HEK293 (cell line): ENCODE measurements around the gene S100A14.
"Not testable (repeated sequence)": the region's sequence is repeated elsewhere in the genome, so short reads cannot be mapped to it uniquely, and the experiment has no call there.

Experiments used
- CTCF ChIA-PET: fragments of 350-600 bp; formaldehyde crosslinking; extraction: SDS; loops from one replicate; lab custom pipeline; 2021; ENCODE audit warnings: antibody characterized with exemption; lab: Yijun Ruan, JAX
- POLR2A ChIA-PET: fragments of 300-600 bp; formaldehyde crosslinking; extraction: SDS; loops from one replicate; lab custom pipeline; 2020; ENCODE audit warnings: antibody characterized with exemption, inconsistent platforms; lab: Yijun Ruan, JAX
- H3K27ac ChIP-seq: fragments of 200-500 bp; sonication (Bioruptor generic); 2 replicates; pipeline ENCODE4 v1.5.1; 2014; ENCODE audit warnings: low read depth, low read length, control low read depth, inconsistent platforms; ENCODE audit errors: extremely low read depth
- H3K36me3 ChIP-seq, 2 experiments: fragments of 200-500 bp in 1 of 2; sonication (Bioruptor generic) in 1 of 2; 1 replicate in 1 of 2; 2 replicates in 1 of 2; pipeline ENCODE4 v1.5.1; 2014 to 2017; ENCODE audit warnings: inconsistent platforms in 2 of 2, low read length in 2 of 2; ENCODE audit not compliant: control insufficient read depth in 2 of 2, insufficient read depth in 1 of 2
- H3K4me1 ChIP-seq: fragments of 200-500 bp; sonication (Bioruptor generic); 2 replicates; pipeline ENCODE4 v1.5.1; 2014; ENCODE audit warnings: mild to moderate bottlenecking, low read length, inconsistent platforms; ENCODE audit not compliant: control insufficient read depth, insufficient read depth
- H3K4me3 ChIP-seq: 2 replicates; pipeline ENCODE4 v1.5.1; 2011; ENCODE audit warnings: low read depth, mild to moderate bottlenecking, control low read depth, low read length, moderate library complexity
- H3K9me3 ChIP-seq: fragments of 200-500 bp; sonication (Bioruptor generic); 2 replicates; pipeline ENCODE4 v1.5.1; 2014; ENCODE audit warnings: low read depth, low read length, inconsistent platforms; ENCODE audit not compliant: control insufficient read depth, insufficient read depth
- BCL11B ChIP-seq: fragments of 450-650 bp; formaldehyde crosslinking; IDR thresholded peaks from 2 replicates; pipeline ENCODE4 v1.5.1; 2016; ENCODE audit warnings: low read depth, missing biosample characterization, missing genetic modification characterization
- GLI4 ChIP-seq: fragments of 450-650 bp; formaldehyde crosslinking; IDR thresholded peaks from 2 replicates; pipeline ENCODE4 v1.5.1; 2016; ENCODE audit warnings: missing biosample characterization, missing genetic modification characterization
- HOXC10 ChIP-seq: sonication (generic); formaldehyde crosslinking; IDR thresholded peaks from 2 replicates; pipeline ENCODE4 v1.8.1; 2023; ENCODE audit warnings: mild to moderate bottlenecking, missing genetic modification reagents
- MYNN ChIP-seq: fragments of 450-650 bp; formaldehyde crosslinking; IDR thresholded peaks from 2 replicates; pipeline ENCODE4 v1.5.1; 2016; ENCODE audit warnings: missing biosample characterization, missing genetic modification characterization, borderline replicate concordance
- PRDM1 ChIP-seq: fragments of 450-650 bp; formaldehyde crosslinking; IDR thresholded peaks from 2 replicates; pipeline ENCODE4; 2016; ENCODE audit warnings: missing biosample characterization, missing genetic modification characterization
- SCRT2 ChIP-seq: fragments of 450-650 bp; formaldehyde crosslinking; IDR thresholded peaks from 2 replicates; pipeline ENCODE4 v1.5.1; 2016; ENCODE audit warnings: missing biosample characterization, missing genetic modification characterization
- SP2 ChIP-seq: fragments of 450-650 bp; formaldehyde crosslinking; IDR thresholded peaks from 2 replicates; pipeline ENCODE4 v1.5.1; 2016; ENCODE audit warnings: missing biosample characterization, missing genetic modification characterization
- TRIM28 ChIP-seq: IDR thresholded peaks from 2 replicates; pipeline ENCODE4 v1.6.1; 2011; ENCODE audit warnings: low read length, control low read depth, borderline replicate concordance
- YY2 ChIP-seq: fragments of 450-650 bp; formaldehyde crosslinking; IDR thresholded peaks from 2 replicates; pipeline ENCODE4 v1.5.1; 2016; ENCODE audit warnings: missing biosample characterization, missing genetic modification characterization
- ZFP69B ChIP-seq: fragments of 450-650 bp; formaldehyde crosslinking; IDR thresholded peaks from 2 replicates; pipeline ENCODE4 v1.5.1; 2016; ENCODE audit warnings: missing biosample characterization, missing genetic modification characterization
- ZIC2 ChIP-seq: fragments of 450-650 bp; formaldehyde crosslinking; IDR thresholded peaks from 2 replicates; pipeline ENCODE4 v1.5.1; 2016; ENCODE audit warnings: missing biosample characterization, missing genetic modification characterization
- ZNF157 ChIP-seq: fragments of 450-650 bp; formaldehyde crosslinking; IDR thresholded peaks from 2 replicates; pipeline ENCODE4 v1.5.1; 2016; ENCODE audit warnings: missing biosample characterization, missing genetic modification characterization
- ZNF239 ChIP-seq: fragments of 450-650 bp; formaldehyde crosslinking; IDR thresholded peaks from 2 replicates; pipeline ENCODE4 v1.5.1; 2016; ENCODE audit warnings: missing biosample characterization, missing genetic modification characterization
- ZNF302 ChIP-seq: fragments of 450-650 bp; formaldehyde crosslinking; IDR thresholded peaks from 2 replicates; pipeline ENCODE4 v1.5.1; 2016; ENCODE audit warnings: missing biosample characterization, missing genetic modification characterization, low read depth
- ZNF354C ChIP-seq: fragments of 450-650 bp; formaldehyde crosslinking; IDR thresholded peaks from 2 replicates; pipeline ENCODE4 v1.5.1; 2016; ENCODE audit warnings: missing biosample characterization, missing genetic modification characterization, low read depth, borderline replicate concordance
- ZNF37A ChIP-seq: fragments of 450-650 bp; IDR thresholded peaks from 2 replicates; pipeline ENCODE4 v1.5.1; 2018; ENCODE audit warnings: missing biosample characterization, missing genetic modification characterization
- ZNF521 ChIP-seq: fragments of 450-650 bp; formaldehyde crosslinking; IDR thresholded peaks from 2 replicates; pipeline ENCODE4 v1.5.1; 2017; ENCODE audit warnings: missing biosample characterization, mild to moderate bottlenecking, missing genetic modification characterization
- ZNF529 ChIP-seq: fragments of 450-650 bp; formaldehyde crosslinking; IDR thresholded peaks from 2 replicates; pipeline ENCODE4 v1.5.1; 2017; ENCODE audit warnings: missing genetic modification characterization, missing biosample characterization; ENCODE audit not compliant: insufficient replicate concordance
- ZNF585B ChIP-seq: fragments of 450-650 bp; formaldehyde crosslinking; IDR thresholded peaks from 2 replicates; pipeline ENCODE4 v1.5.1; 2016; ENCODE audit warnings: missing biosample characterization, missing genetic modification characterization
- ZNF610 ChIP-seq: fragments of 450-650 bp; formaldehyde crosslinking; IDR thresholded peaks from 2 replicates; pipeline ENCODE4 v1.5.1; 2016; ENCODE audit warnings: missing biosample characterization, missing genetic modification characterization, borderline replicate concordance
- ZNF670 ChIP-seq: fragments of 450-650 bp; formaldehyde crosslinking; IDR thresholded peaks from 2 replicates; pipeline ENCODE4 v1.5.1; 2016; ENCODE audit warnings: missing biosample characterization, missing genetic modification characterization, low read depth
- ZNF768 ChIP-seq: fragments of 450-650 bp; formaldehyde crosslinking; IDR thresholded peaks from 2 replicates; pipeline ENCODE4 v1.5.1; 2018; ENCODE audit warnings: missing biosample characterization, mild to moderate bottlenecking, missing genetic modification characterization
- ZNF785 ChIP-seq: fragments of 450-650 bp; formaldehyde crosslinking; IDR thresholded peaks from 2 replicates; pipeline ENCODE4 v1.5.1; 2016; ENCODE audit warnings: missing biosample characterization, missing genetic modification characterization
- ZNF792 ChIP-seq: fragments of 450-650 bp; formaldehyde crosslinking; IDR thresholded peaks from 2 replicates; pipeline ENCODE4 v1.5.1; 2016; ENCODE audit warnings: missing biosample characterization, missing genetic modification characterization
- ZNF830 ChIP-seq: fragments of 450-650 bp; IDR thresholded peaks from 2 replicates; pipeline ENCODE4 v1.5.0; 2018; ENCODE audit warnings: missing biosample characterization, missing genetic modification characterization, low read depth, mild to moderate bottlenecking, moderate library complexity
- TF ChIP-seq, protein P1 (sequence below): fragments of 450-650 bp; formaldehyde crosslinking; IDR thresholded peaks from 2 replicates; pipeline ENCODE4 v1.5.1; 2016; ENCODE audit warnings: missing biosample characterization, missing genetic modification characterization
- TF ChIP-seq, protein P2 (sequence below): fragments of 450-650 bp; formaldehyde crosslinking; IDR thresholded peaks from 2 replicates; pipeline ENCODE4 v1.5.1; 2016; ENCODE audit warnings: missing biosample characterization, missing genetic modification characterization
- TF ChIP-seq, protein P3 (sequence below): fragments of 450-650 bp; formaldehyde crosslinking; IDR thresholded peaks from 2 replicates; pipeline ENCODE4 v1.5.1; 2016; ENCODE audit warnings: missing biosample characterization, missing genetic modification characterization

Gene S100A14

DNA sequence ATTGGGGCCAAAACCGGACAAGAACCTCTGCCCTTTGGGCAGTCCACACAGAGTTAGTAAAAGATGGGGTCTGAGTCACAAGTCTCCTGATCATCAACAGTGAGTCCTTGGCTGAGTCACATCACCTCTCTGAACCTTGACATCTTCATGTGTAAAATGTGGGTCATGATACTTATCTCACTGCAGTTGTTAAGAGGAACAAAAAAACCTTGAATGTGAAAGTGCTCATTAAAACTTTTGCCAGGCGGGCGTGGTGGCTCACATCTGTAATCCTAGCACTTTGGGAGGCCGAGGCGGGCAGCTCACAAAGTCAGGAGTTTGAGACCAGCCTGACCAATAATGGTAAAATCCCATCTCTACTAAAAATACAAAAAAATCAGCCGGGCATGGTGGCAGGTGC lies 18.9 kb downstream of the S100A14 start (continued):
- TF ChIP-seq, protein P1, sequence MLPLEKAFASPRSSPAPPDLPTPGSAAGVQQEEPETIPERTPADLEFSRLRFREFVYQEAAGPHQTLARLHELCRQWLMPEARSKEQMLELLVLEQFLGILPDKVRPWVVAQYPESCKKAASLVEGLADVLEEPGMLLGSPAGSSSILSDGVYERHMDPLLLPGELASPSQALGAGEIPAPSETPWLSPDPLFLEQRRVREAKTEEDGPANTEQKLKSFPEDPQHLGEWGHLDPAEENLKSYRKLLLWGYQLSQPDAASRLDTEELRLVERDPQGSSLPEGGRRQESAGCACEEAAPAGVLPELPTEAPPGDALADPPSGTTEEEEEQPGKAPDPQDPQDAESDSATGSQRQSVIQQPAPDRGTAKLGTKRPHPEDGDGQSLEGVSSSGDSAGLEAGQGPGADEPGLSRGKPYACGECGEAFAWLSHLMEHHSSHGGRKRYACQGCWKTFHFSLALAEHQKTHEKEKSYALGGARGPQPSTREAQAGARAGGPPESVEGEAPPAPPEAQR (tag by site-specific recombination), result no peak

DNA sequence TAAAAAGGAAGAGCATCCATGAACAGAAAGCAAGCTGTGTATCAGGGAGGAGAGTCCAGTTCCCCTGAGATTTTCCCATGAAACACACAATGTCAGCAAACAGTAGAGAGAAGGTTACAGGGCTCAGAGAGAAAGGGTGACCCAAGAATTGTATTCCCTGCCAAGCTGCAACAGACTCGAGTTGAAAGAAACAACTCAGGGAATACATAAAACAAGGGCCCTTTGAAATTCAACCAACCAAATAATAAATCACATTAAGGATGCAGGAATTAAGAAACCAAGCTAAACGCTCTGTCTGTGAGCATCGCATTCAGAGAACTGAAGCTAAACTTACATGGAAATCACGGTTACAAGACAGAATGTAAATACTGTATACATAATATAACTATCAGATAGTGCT lies 23.4 kb downstream of the S100A14 start:
- ChIA-PET POLR2A (interaction anchor here (0.7 kb wide), 1 partner anchor 48 kb away, joined by 3 read pairs; no protein-coding TSS in a partner anchor), CTCF (interaction anchor here (0.6 to 1.2 kb wide), 7 partner anchors 10 to 84 kb away, joined by 3 to 6 read pairs (median 4); partner anchors contain the start of gene S100A13)
- TF ChIP-seq, protein P2, sequence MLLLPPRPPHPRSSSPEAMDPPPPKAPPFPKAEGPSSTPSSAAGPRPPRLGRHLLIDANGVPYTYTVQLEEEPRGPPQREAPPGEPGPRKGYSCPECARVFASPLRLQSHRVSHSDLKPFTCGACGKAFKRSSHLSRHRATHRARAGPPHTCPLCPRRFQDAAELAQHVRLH (tag by site-specific recombination), result no peak
- TF ChIP-seq ZNF529 (tag by site-specific recombination) (no peak), ZNF585B (tag by site-specific recombination) (no peak), ZNF302 (tag by site-specific recombination) (no peak), ZNF792 (no peak), ZIC2 (tag by site-specific recombination) (no peak), ZNF521 (no peak), YY2 (no peak), PRDM1 (tag by site-specific recombination) (no peak), SCRT2 (tag by site-specific recombination) (no peak), HOXC10 (no peak), ZNF768 (tag by site-specific recombination) (no peak)
- Histone ChIP-seq H3K9me3 (no peaks in the 10 kb centered on the region), H3K4me3 (no peak overlapping the region), H3K27ac (no peak overlapping the region), H3K36me3 (no peaks in the 10 kb centered on the region), H3K4me1 (no peaks in the 10 kb centered on the region)

DNA sequence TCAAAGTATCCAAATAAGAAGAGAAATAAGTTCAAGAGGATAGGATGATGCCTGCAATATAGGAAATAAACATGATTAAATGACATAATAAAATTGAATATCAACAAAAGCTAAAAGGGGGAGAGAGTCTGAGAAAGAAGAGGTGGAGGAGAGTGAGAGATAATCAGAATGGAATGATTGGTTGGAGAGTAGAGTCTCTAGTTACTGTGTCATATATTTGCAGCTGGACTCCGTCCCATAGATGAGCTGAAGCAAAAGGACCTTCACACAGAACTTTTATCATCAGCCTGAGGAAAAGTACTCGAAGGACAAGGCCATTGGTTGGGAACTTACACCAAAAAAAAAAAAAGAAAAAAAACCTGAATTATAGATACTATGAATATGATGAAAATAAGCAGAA lies 27.6 kb downstream of the S100A14 start:
- Histone ChIP-seq H3K36me3 (no peaks in the 10 kb centered on the region), H3K27ac (no peak overlapping the region), H3K4me3 (no peak overlapping the region), H3K4me1 (no peaks in the 10 kb centered on the region), H3K9me3 (no peaks in the 10 kb centered on the region)
- POLR2A ChIA-PET, result interaction anchor here (0.7 to 1.0 kb wide), 2 partner anchors 37 to 45 kb away, joined by 3 to 5 read pairs; partner anchors contain the start of gene CHTOP
- CTCF ChIA-PET, result interaction anchor here (0.7 kb wide), 2 partner anchors 12 to 1887 kb away, joined by 3 read pairs; no protein-coding TSS in a partner anchor
- TF ChIP-seq, protein P2 (tag by site-specific recombination), result no peak
- no peak for TF ChIP-seq GLI4
- TF ChIP-seq ZNF157 (tag by site-specific recombination), result no peak
- TF ChIP-seq ZNF239 (tag by site-specific recombination), result no peak
- TF ChIP-seq ZNF830 (tag by site-specific recombination), result no peak
- no peak for TF ChIP-seq YY2
- TF ChIP-seq ZNF670, result no peak
- no peak for TF ChIP-seq ZNF610 (tag by site-specific recombination)
- TF ChIP-seq BCL11B (tag by site-specific recombination), result no peak
- no peak for TF ChIP-seq MYNN (tag by site-specific recombination)
- TF ChIP-seq ZNF785 (tag by site-specific recombination), result no peak
- no peak for TF ChIP-seq ZNF354C (tag by site-specific recombination)
- TF ChIP-seq ZNF37A (tag by site-specific recombination), result no peak
- no peak for TF ChIP-seq TRIM28
- TF ChIP-seq, protein P3, sequence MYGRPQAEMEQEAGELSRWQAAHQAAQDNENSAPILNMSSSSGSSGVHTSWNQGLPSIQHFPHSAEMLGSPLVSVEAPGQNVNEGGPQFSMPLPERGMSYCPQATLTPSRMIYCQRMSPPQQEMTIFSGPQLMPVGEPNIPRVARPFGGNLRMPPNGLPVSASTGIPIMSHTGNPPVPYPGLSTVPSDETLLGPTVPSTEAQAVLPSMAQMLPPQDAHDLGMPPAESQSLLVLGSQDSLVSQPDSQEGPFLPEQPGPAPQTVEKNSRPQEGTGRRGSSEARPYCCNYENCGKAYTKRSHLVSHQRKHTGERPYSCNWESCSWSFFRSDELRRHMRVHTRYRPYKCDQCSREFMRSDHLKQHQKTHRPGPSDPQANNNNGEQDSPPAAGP (tag by site-specific recombination), result no peak
- TF ChIP-seq ZFP69B (tag by site-specific recombination), result no peak
- TF ChIP-seq SP2 (tag by site-specific recombination), result no peak

DNA sequence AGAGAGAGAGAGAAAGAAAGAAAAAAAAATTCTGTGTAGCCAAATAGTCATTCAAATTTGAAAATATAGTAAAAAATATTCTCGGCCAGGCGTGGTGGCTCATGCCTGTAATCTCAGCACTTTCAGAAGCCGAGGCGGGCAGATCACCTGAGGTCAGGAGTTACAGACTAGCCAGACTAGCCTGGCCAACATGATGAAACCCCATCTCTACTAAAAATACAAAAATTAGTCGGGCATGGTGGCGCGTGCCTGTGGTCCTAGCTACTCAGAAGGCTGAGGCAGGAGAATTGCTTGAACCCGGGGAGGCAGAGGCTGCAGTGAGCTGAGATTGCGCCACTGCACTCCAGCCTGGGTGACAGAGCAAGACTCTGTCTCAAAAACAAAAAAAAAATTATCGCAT lies 28.1 kb downstream of the S100A14 start:
- H3K9me3 ChIP-seq, H3K4me1 ChIP-seq, H3K36me3 ChIP-seq, H3K27ac ChIP-seq, H3K4me3 ChIP-seq: not testable (repeated sequence)
- ChIA-PET POLR2A (interaction anchor here (0.7 to 1.0 kb wide), 2 partner anchors 38 to 46 kb away, joined by 3 to 5 read pairs; partner anchors contain the start of gene CHTOP), CTCF (interaction anchor here (0.7 kb wide), 2 partner anchors 12 to 1887 kb away, joined by 3 read pairs; no protein-coding TSS in a partner anchor)
